H9 (cell line): ENCODE results near the gene ADA. TPM values are rescaled to one million over a fixed set of nuclear protein-coding genes. Genes with fewer than 3 reads are reported as not detected.
A peak's percentile ranks its signal among the peaks of the same experiment; 100 is the strongest.

Experiments used
- DNase-seq: peaks from one replicate; pipeline ENCODE4 v3.0.0-alpha.2; 2017
- H2AFZ ChIP-seq: one replicate; pipeline ENCODE4 v1.6.1; 2013; ENCODE audit warnings: mild to moderate bottlenecking, low read length, control low read depth, moderate library complexity
- H2AK5ac ChIP-seq: 2 replicates; pipeline ENCODE4 v1.6.1; 2013; ENCODE audit warnings: low read length, control low read depth, mixed read lengths; ENCODE audit not compliant: insufficient read length
- H2BK120ac ChIP-seq: one replicate; pipeline ENCODE4 v1.6.1; 2013; ENCODE audit warnings: low read depth, mild to moderate bottlenecking, low read length, control low read depth, inconsistent platforms; ENCODE audit not compliant: poor library complexity, severe bottlenecking
- H2BK12ac ChIP-seq: 2 replicates; pipeline ENCODE4 v1.6.1; 2013; ENCODE audit warnings: low read length, control low read depth, mixed read lengths, low read depth; ENCODE audit not compliant: insufficient read length
- H2BK15ac ChIP-seq: 2 replicates; pipeline ENCODE4 v1.6.1; 2013; ENCODE audit warnings: low read depth, low read length, control low read depth
- H2BK20ac ChIP-seq: one replicate; pipeline ENCODE4 v1.6.1; 2013; ENCODE audit warnings: low read depth, mild to moderate bottlenecking, low read length, control low read depth, inconsistent platforms; ENCODE audit not compliant: poor library complexity, severe bottlenecking
- H2BK5ac ChIP-seq: 2 replicates; pipeline ENCODE4 v1.6.1; 2013; ENCODE audit warnings: low read length, control low read depth, mixed read lengths; ENCODE audit not compliant: insufficient read length
- H3K14ac ChIP-seq: 2 replicates; pipeline ENCODE4 v1.6.1; 2013; ENCODE audit warnings: low read length, control low read depth; ENCODE audit not compliant: insufficient read depth
- H3K18ac ChIP-seq: 2 replicates; pipeline ENCODE4 v1.6.1; 2013; ENCODE audit warnings: low read depth, mild to moderate bottlenecking, mixed read lengths, low read length, control low read depth; ENCODE audit not compliant: insufficient read length
- H3K23ac ChIP-seq: 2 replicates; pipeline ENCODE4 v1.6.1; 2013; ENCODE audit warnings: low read length, control low read depth, mixed read lengths, low read depth; ENCODE audit not compliant: insufficient read length
- H3K23me2 ChIP-seq: 2 replicates; pipeline ENCODE4 v1.6.1; 2013; ENCODE audit warnings: low read depth, mild to moderate bottlenecking, mixed read lengths, low read length, control low read depth; ENCODE audit not compliant: insufficient read length, poor library complexity, severe bottlenecking
- H3K27ac ChIP-seq: 2 replicates; pipeline ENCODE4 v1.5.1; 2013; ENCODE audit warnings: low read length, control low read depth, mixed read lengths, low read depth; ENCODE audit not compliant: insufficient read length
- H3K27me3 ChIP-seq: 2 replicates; pipeline ENCODE4 v1.6.1; 2013; ENCODE audit warnings: low read length, control low read depth, inconsistent platforms; ENCODE audit not compliant: insufficient read depth
- H3K4ac ChIP-seq: 2 replicates; pipeline ENCODE4 v1.6.1; 2013; ENCODE audit warnings: low read depth, mild to moderate bottlenecking, control low read depth, inconsistent platforms, low read length, moderate library complexity
- H3K4me1 ChIP-seq: 2 replicates; pipeline ENCODE4 v1.6.1; 2013; ENCODE audit warnings: low read length, control low read depth, inconsistent platforms; ENCODE audit not compliant: insufficient read depth
- H3K4me2 ChIP-seq: 2 replicates; pipeline ENCODE4 v1.6.1; 2013; ENCODE audit warnings: low read length, control low read depth, mixed read lengths; ENCODE audit not compliant: insufficient read length, insufficient read depth
- H3K56ac ChIP-seq: 2 replicates; pipeline ENCODE4 v1.6.1; 2013; ENCODE audit warnings: low read depth, mild to moderate bottlenecking, mixed read lengths, low read length, control low read depth; ENCODE audit not compliant: insufficient read length
- H3K79me1 ChIP-seq: 2 replicates; pipeline ENCODE4 v1.6.1; 2013; ENCODE audit warnings: low read depth, mild to moderate bottlenecking, moderate library complexity, low read length, control low read depth, inconsistent platforms; ENCODE audit not compliant: insufficient read depth, poor library complexity, severe bottlenecking
- H3K79me2 ChIP-seq: 2 replicates; pipeline ENCODE4 v1.6.1; 2013; ENCODE audit warnings: low read length, control low read depth, inconsistent platforms; ENCODE audit not compliant: insufficient read depth
- H3K9ac ChIP-seq: 2 replicates; pipeline ENCODE4 v1.6.1; 2013; ENCODE audit warnings: low read length, control low read depth, mixed read lengths; ENCODE audit not compliant: insufficient read length; ENCODE audit errors: extremely low read depth
- H3K9me3 ChIP-seq: one replicate; pipeline ENCODE4 v1.6.1; 2013; ENCODE audit warnings: low read depth, low read length, inconsistent platforms; ENCODE audit not compliant: control insufficient read depth
- H3T11ph ChIP-seq: one replicate; pipeline ENCODE4 v1.6.1; 2013; ENCODE audit warnings: mild to moderate bottlenecking, low read length, control low read depth, inconsistent platforms
- H4K20me1 ChIP-seq: one replicate; pipeline ENCODE4 v1.6.1; 2013; ENCODE audit not compliant: control insufficient read depth, insufficient read length, insufficient read depth
- H4K5ac ChIP-seq: 2 replicates; pipeline ENCODE4 v1.6.1; 2013; ENCODE audit warnings: low read depth, mild to moderate bottlenecking, mixed read lengths, low read length, control low read depth; ENCODE audit not compliant: insufficient read length
- H4K8ac ChIP-seq: replicated peaks from 2 replicates; pipeline ENCODE4 v1.6.1; 2013; ENCODE audit warnings: low read length, control low read depth, mixed read lengths, low read depth; ENCODE audit not compliant: insufficient read length
- H4K91ac ChIP-seq: 2 replicates; pipeline ENCODE4 v1.6.1; 2013; ENCODE audit warnings: low read depth, mild to moderate bottlenecking, moderate library complexity, mixed read lengths, low read length, control low read depth; ENCODE audit not compliant: insufficient read length
- H3K27ac Mint-ChIP-seq, 3 experiments: 2 replicates in 2 of 3; 3 replicates in 1 of 3; pipeline ENCODE4 v1.8.0; 2020 to 2021; ENCODE audit warnings: mixed read lengths in 3 of 3, mild to moderate bottlenecking in 1 of 3, moderate library complexity in 1 of 3
- H3K27me3 Mint-ChIP-seq: 2 replicates; pipeline ENCODE4 v1.8.0; 2021; ENCODE audit warnings: low read depth, mild to moderate bottlenecking, moderate library complexity, mixed read lengths
- H3K36me3 Mint-ChIP-seq, 3 experiments: 2 replicates in 2 of 3; 3 replicates in 1 of 3; pipeline ENCODE4 v1.8.0; 2020 to 2021; ENCODE audit warnings: low read depth in 3 of 3, mixed read lengths in 3 of 3; ENCODE audit not compliant: insufficient read depth in 1 of 3
- H3K4me1 Mint-ChIP-seq, 2 experiments: 2 replicates each; pipeline ENCODE4 v1.8.0; 2020; ENCODE audit warnings: mixed read lengths in 2 of 2
- H3K4me3 Mint-ChIP-seq, 2 experiments: 2 replicates in 1 of 2; 3 replicates in 1 of 2; pipeline ENCODE4 v1.8.0; 2020 to 2021; ENCODE audit warnings: mild to moderate bottlenecking in 2 of 2, mixed read lengths in 2 of 2, moderate library complexity in 1 of 2
- H3K9me3 Mint-ChIP-seq, 2 experiments: 2 replicates in 1 of 2; 3 replicates in 1 of 2; pipeline ENCODE4 v1.8.0; 2020; ENCODE audit warnings: mild to moderate bottlenecking in 2 of 2, mixed read lengths in 2 of 2, moderate library complexity in 1 of 2
- WGBS: extraction: QIAGEN DNeasy Blood & Tissue Kit; methylation state at CpG from one replicate; pipeline ENCODE4 v1.1.7; 2013; ENCODE audit warnings: missing lambda C conversion rate, low lambda C conversion rate, mixed read lengths; ENCODE audit not compliant: insufficient read length; ENCODE audit errors: extremely low coverage; 5-methylcytosine and 5-hydroxymethylcytosine counted together
- total RNA-seq: library from RNA; stranded (reverse); gene quantifications from 2 replicates; pipeline ENCODE4 v1.2.1, GENCODE V29; 2021
- TF ChIP-seq, protein P1 (sequence below): fragments of 200-600 bp; sonication (generic); conservative IDR thresholded peaks from 3 replicates; pipeline ENCODE4 v1.8.0; 2021; ENCODE audit warnings: antibody characterized with exemption, mild to moderate bottlenecking

ADA gene
- total RNA-seq, 1 experiment from 2014 or later: 22.0 TPM

DNA sequence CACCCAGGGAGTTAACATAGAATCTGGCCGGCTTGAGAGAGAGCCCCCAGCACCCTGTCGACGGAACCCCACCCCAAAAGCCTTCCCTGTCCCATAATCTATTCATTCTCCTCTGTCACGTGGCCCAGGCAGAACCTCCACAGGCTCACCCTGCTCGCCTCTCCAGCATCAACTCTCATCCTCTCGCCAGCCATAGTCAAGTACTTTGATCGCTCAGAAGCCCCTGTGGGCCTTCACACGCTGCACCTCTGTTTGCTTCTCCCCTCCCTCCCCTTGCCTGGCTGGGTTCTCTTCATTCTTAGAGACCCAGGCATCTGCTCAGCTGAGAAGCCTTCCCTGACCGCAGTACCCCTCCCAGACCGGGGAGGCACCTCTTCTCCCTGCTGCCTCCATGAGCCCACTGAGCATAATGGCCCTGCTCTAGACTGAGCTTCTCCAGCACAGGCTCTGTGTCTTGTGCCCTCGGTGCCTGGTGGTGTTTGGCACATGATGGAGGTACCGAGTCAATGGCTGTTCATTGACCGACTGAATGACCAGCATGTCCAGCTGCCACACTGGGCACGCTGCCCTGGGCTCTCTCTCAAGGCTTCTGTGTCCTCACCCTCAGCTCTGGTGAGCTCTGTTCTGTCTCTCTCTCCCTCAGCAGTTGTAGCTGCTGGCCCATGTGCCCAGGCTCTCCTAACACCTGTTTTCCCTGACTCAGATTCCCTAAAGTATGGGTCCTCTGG is 35.5 kb downstream of the ADA start:
- H3K14ac ChIP-seq: no peak overlapping the region; the same call in 1 of the 2 replicates
- WGBS: no CpG with 5 or more reads among the region's 14 CpGs
- no peak overlapping the region for H2AFZ ChIP-seq
- H2BK5ac ChIP-seq: no peak overlapping the region
- H3K9ac ChIP-seq: no peak overlapping the region
- H3T11ph ChIP-seq: no peak overlapping the region
- no peak overlapping the region for H2BK20ac ChIP-seq
- no peak overlapping the region for H2BK120ac ChIP-seq
- no peak overlapping the region for H2AK5ac ChIP-seq
- H4K20me1 ChIP-seq: no peaks in the 10 kb centered on the region
- no peak overlapping the region for H3K4me2 ChIP-seq
- Mint-ChIP-seq H3K4me1 (peaks cover 39 to 42% of the 10 kb centered on the region in 2 experiments), H3K36me3 (peaks cover 21 to 51% (median 40%) of the 10 kb centered on the region in 3 experiments), H3K9me3 (no peaks in the 10 kb centered on the region; a peak in 2 of 5 replicates), H3K4me3 (peak overlapping the region in 1 of 2 experiments; percentile 47; a peak in 3 of 5 replicates), H3K27me3 (peaks cover 61% of the 10 kb centered on the region), H3K27ac (no peak overlapping the region)
- no peak overlapping the region for H4K91ac ChIP-seq
- no peak overlapping the region for H3K23ac ChIP-seq
- no peak overlapping the region for H2BK12ac ChIP-seq
- H4K8ac ChIP-seq: no peak overlapping the region
- no peaks in the 10 kb centered on the region for H3K79me1 ChIP-seq
- H3K56ac ChIP-seq: no peak overlapping the region
- TF ChIP-seq, protein P1, sequence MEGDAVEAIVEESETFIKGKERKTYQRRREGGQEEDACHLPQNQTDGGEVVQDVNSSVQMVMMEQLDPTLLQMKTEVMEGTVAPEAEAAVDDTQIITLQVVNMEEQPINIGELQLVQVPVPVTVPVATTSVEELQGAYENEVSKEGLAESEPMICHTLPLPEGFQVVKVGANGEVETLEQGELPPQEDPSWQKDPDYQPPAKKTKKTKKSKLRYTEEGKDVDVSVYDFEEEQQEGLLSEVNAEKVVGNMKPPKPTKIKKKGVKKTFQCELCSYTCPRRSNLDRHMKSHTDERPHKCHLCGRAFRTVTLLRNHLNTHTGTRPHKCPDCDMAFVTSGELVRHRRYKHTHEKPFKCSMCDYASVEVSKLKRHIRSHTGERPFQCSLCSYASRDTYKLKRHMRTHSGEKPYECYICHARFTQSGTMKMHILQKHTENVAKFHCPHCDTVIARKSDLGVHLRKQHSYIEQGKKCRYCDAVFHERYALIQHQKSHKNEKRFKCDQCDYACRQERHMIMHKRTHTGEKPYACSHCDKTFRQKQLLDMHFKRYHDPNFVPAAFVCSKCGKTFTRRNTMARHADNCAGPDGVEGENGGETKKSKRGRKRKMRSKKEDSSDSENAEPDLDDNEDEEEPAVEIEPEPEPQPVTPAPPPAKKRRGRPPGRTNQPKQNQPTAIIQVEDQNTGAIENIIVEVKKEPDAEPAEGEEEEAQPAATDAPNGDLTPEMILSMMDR: no peak
- H3K27ac ChIP-seq: no peak overlapping the region
- H3K9me3 ChIP-seq: no peaks in the 10 kb centered on the region
- no peak overlapping the region for H3K18ac ChIP-seq
- H3K4me1 ChIP-seq: no peaks in the 10 kb centered on the region; the same call in 1 of the 2 replicates
- no peak overlapping the region for H4K5ac ChIP-seq
- H3K27me3 ChIP-seq: peaks cover 6% of the 10 kb centered on the region; the same call in 1 of the 2 replicates
- no peak for DNase-seq
- H3K79me2 ChIP-seq: no peaks in the 10 kb centered on the region
- no peak overlapping the region for H3K4ac ChIP-seq
- no peak overlapping the region for H2BK15ac ChIP-seq
- H3K23me2 ChIP-seq: no peaks in the 10 kb centered on the region
